OCI-LY3 (cell line): ENCODE measurements around the gene PIK3CB.

Source experiments
- H2AFZ ChIP-seq: fragments of 200-600, 300-600 bp; shearing (Covaris generic); 2 replicates; pipeline ENCODE4 v1.6.0; 2014; ENCODE audit warnings: antibody characterized with exemption, low read depth, low read length
- H3K27ac ChIP-seq: fragments of 200-600, 300-600 bp; sonication (generic); 2 replicates; pipeline ENCODE4 v1.5.1; 2014; ENCODE audit warnings: mild to moderate bottlenecking, low read length, moderate library complexity, mixed read lengths
- H3K27me3 ChIP-seq: fragments of 200-600, 300-600 bp; sonication (generic); 2 replicates; pipeline ENCODE4 v1.6.1; 2014; ENCODE audit warnings: low read depth, low read length, mixed read lengths
- H3K36me3 ChIP-seq: fragments of 200-600, 300-600 bp; sonication (generic); replicated peaks from 2 replicates; pipeline ENCODE3; 2014; ENCODE audit warnings: low read depth, low read length, mixed read lengths
- H3K4me1 ChIP-seq: fragments of 300-600, 200-600 bp; sonication (generic); 2 replicates; pipeline ENCODE4 v1.6.1; 2014; ENCODE audit warnings: low read length, mixed read lengths
- H3K4me2 ChIP-seq: fragments of 200-600, 300-600 bp; sonication (generic); 2 replicates; pipeline ENCODE4 v1.6.1; 2014; ENCODE audit warnings: low read length, mixed read lengths
- H3K4me3 ChIP-seq: fragments of 300-600, 200-600 bp; sonication (generic); 2 replicates; pipeline ENCODE4 v1.5.1; 2014; ENCODE audit warnings: antibody characterized with exemption, mild to moderate bottlenecking, low read length, moderate library complexity
- H3K79me2 ChIP-seq: fragments of 300-600, 200-600 bp; shearing (Covaris generic); 2 replicates; pipeline ENCODE4 v1.6.1; 2014; ENCODE audit warnings: mild to moderate bottlenecking, low read length, mixed read lengths
- H3K9ac ChIP-seq: fragments of 300-600, 200-600 bp; shearing (Covaris generic); 2 replicates; pipeline ENCODE4 v1.6.0; 2014; ENCODE audit warnings: mild to moderate bottlenecking, low read length, moderate library complexity
- H3K9me3 ChIP-seq: fragments of 200-600, 300-600 bp; shearing (Covaris generic); 2 replicates; pipeline ENCODE4 v1.6.1; 2014; ENCODE audit warnings: low read length, mixed read lengths; ENCODE audit not compliant: insufficient read depth
- H4K20me1 ChIP-seq: fragments of 200-600, 300-600 bp; sonication (generic); 2 replicates; pipeline ENCODE4 v1.6.1; 2016; ENCODE audit warnings: low read length, mixed read lengths; ENCODE audit not compliant: insufficient read depth
- EZH2phosphoT487 ChIP-seq: fragments of 200-600 bp; shearing (Covaris generic); IDR thresholded peaks from 2 replicates; pipeline ENCODE4 v1.6.1; 2018; ENCODE audit warnings: antibody characterized with exemption, mixed run types, low read depth
- TF ChIP-seq, protein P1 (sequence below): fragments of 200-600, 300-600 bp; sonication (generic); IDR thresholded peaks from 2 replicates; pipeline ENCODE4 v1.5.1; 2014; ENCODE audit warnings: antibody characterized with exemption, low read length, low read depth

Gene PIK3CB

DNA sequence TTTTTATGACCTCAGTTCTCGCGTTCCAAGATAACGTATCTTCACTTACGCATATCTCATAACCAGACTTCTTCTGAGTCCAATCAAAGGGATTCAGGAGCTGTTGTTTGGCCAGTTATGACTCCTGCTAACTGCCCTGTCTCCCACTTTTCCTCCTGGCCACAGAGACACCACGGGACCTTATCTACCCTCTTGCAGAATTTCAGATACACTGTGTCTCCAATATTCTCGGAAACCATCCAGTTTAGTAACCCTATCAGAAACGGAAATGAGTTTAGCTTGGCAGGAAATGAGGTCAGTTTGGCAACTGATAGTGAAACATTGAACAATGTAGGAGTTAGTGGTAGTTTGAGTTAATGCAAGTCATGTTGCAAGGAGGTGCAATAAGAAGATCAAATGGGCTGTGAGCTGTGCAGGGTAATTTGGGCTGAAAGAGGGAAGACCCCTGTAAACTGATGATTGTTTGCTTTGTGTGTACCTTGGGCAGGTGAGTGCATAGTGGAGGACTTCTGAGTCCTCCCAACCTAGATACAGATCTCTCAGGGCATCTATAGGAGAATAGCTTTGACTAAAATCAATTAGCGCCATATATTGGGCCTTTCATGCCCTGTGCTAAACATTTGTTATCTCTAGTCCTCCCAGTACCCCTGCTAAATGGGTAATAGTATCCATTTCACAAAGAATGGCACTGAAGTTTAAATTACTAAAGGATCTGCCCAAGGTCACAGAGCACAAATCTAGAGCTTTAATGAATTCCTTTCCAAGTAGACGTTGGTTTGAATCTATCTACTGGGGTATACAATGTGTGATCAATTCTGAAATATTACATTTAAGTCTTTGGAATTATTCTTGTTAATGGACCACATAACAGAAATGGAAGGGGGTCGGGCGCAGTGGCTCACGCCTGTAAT, 41.3 kb upstream of the PIK3CB start:
- H4K20me1 ChIP-seq = no peaks in the 10 kb centered on the region
- H3K27ac ChIP-seq = no peak overlapping the region
- H3K4me1 ChIP-seq = no peaks in the 10 kb centered on the region
- H3K27me3 ChIP-seq = no peaks in the 10 kb centered on the region
- H3K9ac ChIP-seq = no peak overlapping the region
- H3K36me3 ChIP-seq = no peaks in the 10 kb centered on the region
- H3K4me3 ChIP-seq = no peak overlapping the region
- TF ChIP-seq EZH2phosphoT487 = no peak
- TF ChIP-seq, protein P1, sequence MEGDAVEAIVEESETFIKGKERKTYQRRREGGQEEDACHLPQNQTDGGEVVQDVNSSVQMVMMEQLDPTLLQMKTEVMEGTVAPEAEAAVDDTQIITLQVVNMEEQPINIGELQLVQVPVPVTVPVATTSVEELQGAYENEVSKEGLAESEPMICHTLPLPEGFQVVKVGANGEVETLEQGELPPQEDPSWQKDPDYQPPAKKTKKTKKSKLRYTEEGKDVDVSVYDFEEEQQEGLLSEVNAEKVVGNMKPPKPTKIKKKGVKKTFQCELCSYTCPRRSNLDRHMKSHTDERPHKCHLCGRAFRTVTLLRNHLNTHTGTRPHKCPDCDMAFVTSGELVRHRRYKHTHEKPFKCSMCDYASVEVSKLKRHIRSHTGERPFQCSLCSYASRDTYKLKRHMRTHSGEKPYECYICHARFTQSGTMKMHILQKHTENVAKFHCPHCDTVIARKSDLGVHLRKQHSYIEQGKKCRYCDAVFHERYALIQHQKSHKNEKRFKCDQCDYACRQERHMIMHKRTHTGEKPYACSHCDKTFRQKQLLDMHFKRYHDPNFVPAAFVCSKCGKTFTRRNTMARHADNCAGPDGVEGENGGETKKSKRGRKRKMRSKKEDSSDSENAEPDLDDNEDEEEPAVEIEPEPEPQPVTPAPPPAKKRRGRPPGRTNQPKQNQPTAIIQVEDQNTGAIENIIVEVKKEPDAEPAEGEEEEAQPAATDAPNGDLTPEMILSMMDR = no peak
- no peaks in the 10 kb centered on the region; the same call in 1 of the 2 replicates for H3K9me3 ChIP-seq
- H3K4me2 ChIP-seq = no peak overlapping the region
- peak overlapping the region; percentile 74 for H2AFZ ChIP-seq
- no peaks in the 10 kb centered on the region for H3K79me2 ChIP-seq

DNA sequence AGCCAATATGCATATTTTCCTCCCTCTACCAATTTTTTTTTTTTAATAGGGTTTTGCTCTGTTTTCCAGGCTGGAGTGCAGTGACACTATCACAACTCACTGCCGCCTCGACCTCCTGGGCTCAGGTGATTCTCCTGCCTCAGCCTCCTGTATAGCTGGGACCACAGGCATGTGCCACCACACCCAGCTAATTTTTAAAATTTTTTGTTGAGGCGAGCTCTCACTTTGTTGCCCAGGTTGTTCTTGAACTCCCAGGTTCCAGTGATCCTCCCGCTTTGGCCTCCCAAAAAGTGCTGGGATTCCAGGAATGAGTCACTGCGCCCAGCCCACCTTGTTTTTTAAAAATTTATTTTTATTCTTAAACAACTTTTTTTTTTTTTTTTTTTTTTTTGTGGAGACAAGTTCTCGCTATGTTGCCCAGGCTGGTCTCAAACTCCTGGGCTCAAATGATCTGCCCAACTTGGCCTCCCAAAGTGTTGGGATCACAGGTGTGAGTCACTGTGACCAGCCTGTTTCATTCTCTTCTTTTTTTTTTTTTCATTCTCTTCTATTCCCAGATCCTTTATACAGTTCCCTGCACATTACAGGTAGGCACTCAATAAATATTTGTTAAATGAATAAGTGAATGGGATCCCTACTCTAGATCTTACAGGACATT, 40.5 kb upstream of the PIK3CB start:
- Histone ChIP-seq H3K4me3 (no peak overlapping the region), H3K4me2 (no peak overlapping the region)

DNA sequence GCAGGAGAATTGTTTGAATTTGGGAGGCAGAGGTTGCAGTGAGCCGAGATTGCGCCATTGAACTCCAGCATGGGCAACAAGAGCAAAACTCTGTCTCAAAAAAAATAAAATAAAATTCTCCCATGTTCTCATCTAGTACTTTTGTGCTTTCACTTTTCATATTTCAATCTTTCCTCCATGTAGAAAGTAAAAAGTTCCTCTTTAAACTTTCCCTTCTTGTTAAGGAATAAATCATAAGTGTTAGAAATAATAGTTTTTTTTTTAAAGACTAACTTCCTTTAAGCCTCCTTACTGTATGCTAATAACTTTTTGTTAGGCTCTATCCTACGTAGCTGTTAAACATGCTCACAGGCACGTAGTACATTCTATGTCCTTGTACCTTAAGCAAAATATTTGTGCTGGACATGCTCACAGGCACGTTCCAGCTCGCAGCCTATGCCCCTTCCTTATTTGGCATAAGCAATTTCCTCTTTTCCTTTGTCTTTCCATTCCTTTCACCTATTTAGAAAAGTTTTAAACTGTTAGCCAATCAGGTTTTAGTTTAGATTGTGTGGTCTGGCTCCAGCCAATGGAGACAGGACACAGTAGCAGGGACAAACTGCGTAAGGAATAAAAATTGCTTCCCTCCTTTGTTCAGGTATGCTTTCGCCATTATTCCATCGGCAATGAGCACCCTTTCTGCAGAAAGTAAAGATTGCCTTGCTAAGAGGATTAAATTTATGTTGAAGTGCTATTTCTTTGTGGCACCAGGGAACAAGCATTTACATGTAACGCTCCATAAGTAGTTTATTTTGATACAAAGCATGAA, 38.9 kb upstream of the PIK3CB start:
- no peak overlapping the region for H2AFZ ChIP-seq

More for the DNA sequence above, 40.5 kb upstream of the PIK3CB start:
- Histone ChIP-seq H3K27ac (no peak overlapping the region), H3K79me2 (no peaks in the 10 kb centered on the region), H2AFZ (peak overlapping the region; percentile 74), H3K27me3 (no peaks in the 10 kb centered on the region), H4K20me1 (no peaks in the 10 kb centered on the region), H3K4me1 (no peaks in the 10 kb centered on the region), H3K36me3 (no peaks in the 10 kb centered on the region), H3K9me3 (no peaks in the 10 kb centered on the region; the same call in 1 of the 2 replicates), H3K9ac (no peak overlapping the region)
- TF ChIP-seq EZH2phosphoT487 = no peak
- TF ChIP-seq, protein P1 = no peak

More for the DNA sequence above, 38.9 kb upstream of the PIK3CB start:
- Histone ChIP-seq H3K9ac (no peak overlapping the region), H3K36me3 (no peaks in the 10 kb centered on the region), H3K27me3 (no peaks in the 10 kb centered on the region), H3K9me3 (no peaks in the 10 kb centered on the region; the same call in 1 of the 2 replicates), H3K4me3 (no peak overlapping the region), H3K27ac (no peak overlapping the region), H3K4me1 (no peaks in the 10 kb centered on the region), H3K4me2 (no peak overlapping the region), H4K20me1 (no peaks in the 10 kb centered on the region), H3K79me2 (no peaks in the 10 kb centered on the region)
- TF ChIP-seq EZH2phosphoT487 = no peak
- TF ChIP-seq, protein P1 = no peak
